IPS-18c (cell line): ENCODE results near the gene IL17C.
"Not testable (repeated sequence)": the region's sequence is repeated elsewhere in the genome, so short reads cannot be mapped to it uniquely, and the experiment has no call there.

ENCODE experiments used
- H3K4me3 ChIP-seq: 2 replicates; pipeline ENCODE4 v1.7.0; 2013; ENCODE audit warnings: low read depth, mild to moderate bottlenecking, low read length, moderate library complexity; ENCODE audit not compliant: insufficient read depth
- H3K9me3 ChIP-seq: one replicate; pipeline ENCODE4 v1.6.1; 2013; ENCODE audit warnings: mild to moderate bottlenecking, low read length, moderate library complexity; ENCODE audit not compliant: control insufficient read depth, insufficient read depth

Gene IL17C

GRCh38 chr16:88659160-88659559 lies 20.8 kb downstream of the IL17C start:
- H3K4me3 ChIP-seq = no peak overlapping the region
- H3K9me3 ChIP-seq = no peaks in the 10 kb centered on the region

GRCh38 chr16:88661468-88661867 lies 23.1 kb downstream of the IL17C start:
- Histone ChIP-seq H3K9me3 (no peaks in the 10 kb centered on the region), H3K4me3 (no peak overlapping the region)

- H3K9me3 ChIP-seq = no peaks in the 10 kb centered on the region
- H3K4me3 ChIP-seq = peak overlapping the region; percentile 99
Measured at GRCh38 chr16:88662222-88662842, 24.0 kb downstream of the IL17C start.

GRCh38 chr16:88662843-88663606 lies 24.7 kb downstream of the IL17C start, which contains the start of gene MVD:
MVD (minus strand) TSS chr16:88663091; CDS start chr16:88663080, 11 bp downstream.
- H3K9me3 ChIP-seq = no peaks in the 10 kb centered on the region
- peak within 1 kb of the TSS; percentile 99 for H3K4me3 ChIP-seq

GRCh38 chr16:88665148-88665547 lies 26.8 kb downstream of the IL17C start:
- H3K4me3 ChIP-seq = no peak overlapping the region
- H3K9me3 ChIP-seq = no peaks in the 10 kb centered on the region

- Histone ChIP-seq H3K4me3 (no peak overlapping the region), H3K9me3 (no peaks in the 10 kb centered on the region)
Measured at GRCh38 chr16:88665570-88665969, 27.2 kb downstream of the IL17C start.

- Histone ChIP-seq H3K9me3 (no peaks in the 10 kb centered on the region), H3K4me3 (no peak overlapping the region)
Measured at GRCh38 chr16:88667461-88667860, 29.1 kb downstream of the IL17C start.

GRCh38 chr16:88669493-88669892 lies 31.1 kb downstream of the IL17C start:
- H3K4me3 ChIP-seq, H3K9me3 ChIP-seq: not testable (repeated sequence)

GRCh38 chr16:88669980-88670379 lies 31.6 kb downstream of the IL17C start:
- H3K9me3 ChIP-seq = no peaks in the 10 kb centered on the region
- no peak overlapping the region for H3K4me3 ChIP-seq

- H3K9me3 ChIP-seq = no peaks in the 10 kb centered on the region
Measured at GRCh38 chr16:88671806-88672205, 33.4 kb downstream of the IL17C start.

GRCh38 chr16:88672776-88673175 lies 34.4 kb downstream of the IL17C start:
- Histone ChIP-seq H3K4me3 (no peak overlapping the region), H3K9me3 (no peaks in the 10 kb centered on the region)

More at GRCh38 chr16:88671806-88672205, 33.4 kb downstream of the IL17C start:
- no peak overlapping the region for H3K4me3 ChIP-seq

GRCh38 chr16:88673716-88674379 lies 35.5 kb downstream of the IL17C start:
- H3K9me3 ChIP-seq = no peaks in the 10 kb centered on the region
- no peak overlapping the region for H3K4me3 ChIP-seq

GRCh38 chr16:88676502-88677242 lies 38.3 kb downstream of the IL17C start:
- Histone ChIP-seq H3K4me3 (no peak overlapping the region), H3K9me3 (no peaks in the 10 kb centered on the region)

GRCh38 chr16:88677721-88678120 lies 39.3 kb downstream of the IL17C start:
- Histone ChIP-seq H3K4me3 (no peak overlapping the region), H3K9me3 (no peaks in the 10 kb centered on the region)

GRCh38 chr16:88678224-88678979 lies 40.0 kb downstream of the IL17C start:
- H3K9me3 ChIP-seq = no peaks in the 10 kb centered on the region
- H3K4me3 ChIP-seq = no peak overlapping the region

GRCh38 chr16:88680554-88681083 lies 42.2 kb downstream of the IL17C start:
- Histone ChIP-seq H3K4me3 (no peak overlapping the region), H3K9me3 (peaks cover 4% of the 10 kb centered on the region)
